Caco-2 (cell line): Measurements from ENCODE around the gene ADM2. TPM values are rescaled to one million over a fixed set of nuclear protein-coding genes. Genes with fewer than 3 reads are reported as not detected.

Experiments used
- BruUV-seq: library from RNA; stranded (reverse); fragments of 400-500 nt; replicated peaks from 2 replicates; lab custom pipeline; 2021; lab: Mats Ljungman, UMichigan
- CTCF ChIA-PET: fragments of 300-600 bp; sonication (Branson Sonifier 250); formaldehyde crosslinking; loops from one replicate; lab custom pipeline; 2022; ENCODE audit warnings: antibody characterized with exemption; lab: Charles Lee
- POLR2A ChIA-PET: fragments of 300-600 bp; sonication (Branson Sonifier 250); formaldehyde crosslinking; loops from one replicate; lab custom pipeline; 2022; ENCODE audit warnings: antibody characterized with exemption; lab: Charles Lee
- DNase-seq, 2 experiments: peaks; one replicate each; pipeline versions ENCODE4 v3.0.0 to v3.0.0-alpha.2; 2020 to 2022
- H3K27me3 ChIP-seq: replicated peaks from 2 replicates; pipeline ENCODE4 v1.6.0; 2011; ENCODE audit warnings: low read length; ENCODE audit not compliant: control insufficient read depth, insufficient read depth
- H3K36me3 ChIP-seq: 2 replicates; pipeline ENCODE4 v1.5.1; 2011; ENCODE audit warnings: low read length; ENCODE audit not compliant: control insufficient read depth, insufficient read depth
- H3K4me1 ChIP-seq: fragments of 250-450 bp; sonication (Bioruptor Pico); 2 replicates; pipeline ENCODE4 v1.5.1; 2020; ENCODE audit warnings: mild to moderate bottlenecking
- H3K4me3 ChIP-seq: 2 replicates; pipeline ENCODE4 v1.5.1; 2011; ENCODE audit warnings: low read depth, mild to moderate bottlenecking, control low read depth, low read length
- H3K9me3 ChIP-seq: fragments of 250-450 bp; sonication (Bioruptor Pico); 2 replicates; pipeline ENCODE4 v1.5.1; 2020; ENCODE audit warnings: mild to moderate bottlenecking, moderate library complexity
- H3K27ac Mint-ChIP-seq: one replicate; pipeline ENCODE4 v1.8.0; 2022; ENCODE audit warnings: mixed read lengths; ENCODE audit not compliant: unreplicated experiment
- H3K27me3 Mint-ChIP-seq: one replicate; pipeline ENCODE4 v1.8.0; 2022; ENCODE audit warnings: mixed read lengths; ENCODE audit not compliant: insufficient read depth, unreplicated experiment
- H3K36me3 Mint-ChIP-seq: one replicate; pipeline ENCODE4 v1.8.0; 2022; ENCODE audit warnings: mild to moderate bottlenecking, mixed read lengths; ENCODE audit not compliant: insufficient read depth, unreplicated experiment
- H3K4me1 Mint-ChIP-seq: one replicate; pipeline ENCODE4 v1.8.0; 2022; ENCODE audit warnings: low read depth, mixed read lengths; ENCODE audit not compliant: unreplicated experiment
- H3K4me3 Mint-ChIP-seq: one replicate; pipeline ENCODE4 v1.8.0; 2022; ENCODE audit warnings: mild to moderate bottlenecking, moderate library complexity, mixed read lengths; ENCODE audit not compliant: unreplicated experiment
- H3K9me3 Mint-ChIP-seq: one replicate; pipeline ENCODE4 v1.8.0; 2022; ENCODE audit warnings: mixed read lengths; ENCODE audit not compliant: unreplicated experiment
- intact Hi-C: fragments of 100-400 bp; cut with micrococcal nuclease; formaldehyde crosslinking; loops from one replicate; pipeline ENCODE4 v1.10.0; 2022; ENCODE audit not compliant: unreplicated experiment
- total RNA-seq: library from RNA; stranded (reverse); gene quantifications from 2 replicates; pipeline ENCODE4 v1.2.3, GENCODE V29; 2022
- TF ChIP-seq, protein P1 (sequence below), 2 experiments: fragments of 200-600 bp in 1 of 2; IDR thresholded peaks; 1 replicate in 1 of 2; 2 replicates in 1 of 2; pipeline versions ENCODE4 v1.5.1 to v1.8.0; 2011 to 2022; ENCODE audit warnings: antibody characterized with exemption in 1 of 2, control low read depth in 1 of 2, inconsistent platforms in 1 of 2, low read depth in 1 of 2, low read length in 1 of 2, mild to moderate bottlenecking in 1 of 2, moderate library complexity in 1 of 2; ENCODE audit not compliant: insufficient read depth in 1 of 2, severe bottlenecking in 1 of 2, unreplicated experiment in 1 of 2

The ADM2 gene
- total RNA-seq, 1 experiment from 2014 or later: 30.5 TPM

DNA sequence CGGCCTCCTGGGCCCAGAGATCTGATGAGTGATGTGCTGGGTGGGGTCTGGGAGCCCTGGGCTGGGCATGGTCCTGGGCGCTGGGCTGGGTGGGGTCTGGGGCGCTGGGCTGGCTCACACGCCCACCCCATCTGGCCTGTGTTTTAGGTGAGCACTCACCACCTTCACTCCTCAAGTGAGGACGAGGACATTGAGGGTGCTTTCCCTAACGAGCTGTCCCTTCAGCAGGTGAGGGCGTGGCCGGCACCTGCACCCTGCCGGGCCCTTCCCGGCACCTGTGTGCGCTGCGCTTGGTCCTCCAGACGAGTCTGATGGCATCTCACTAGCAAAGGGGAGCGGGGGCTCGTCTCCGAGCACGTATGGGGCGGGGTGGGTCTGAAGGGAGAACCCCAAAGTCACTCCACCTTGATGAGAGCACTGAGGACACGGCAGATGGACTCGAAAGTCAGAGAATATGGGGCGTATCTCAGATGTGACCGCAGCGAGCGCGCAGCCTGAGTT lies 44.5 kb upstream of the ADM2 start:
- ChIA-PET CTCF (no interaction called here), POLR2A (no interaction called here)
- Histone ChIP-seq H3K9me3 (no peaks in the 10 kb centered on the region), H3K27me3 (no peaks in the 10 kb centered on the region), H3K4me3 (no peak overlapping the region), H3K4me1 (no peaks in the 10 kb centered on the region), H3K36me3 (peaks cover 1% of the 10 kb centered on the region)
- no TSS peak for BruUV-seq
- no peak for DNase-seq
- Mint-ChIP-seq H3K27ac (no peak overlapping the region), H3K4me1 (no peaks in the 10 kb centered on the region), H3K9me3 (no peaks in the 10 kb centered on the region), H3K36me3 (peaks cover 43% of the 10 kb centered on the region), H3K27me3 (no peaks in the 10 kb centered on the region), H3K4me3 (no peak overlapping the region)
- intact Hi-C loops: no loop called here
- TF ChIP-seq, protein P1, sequence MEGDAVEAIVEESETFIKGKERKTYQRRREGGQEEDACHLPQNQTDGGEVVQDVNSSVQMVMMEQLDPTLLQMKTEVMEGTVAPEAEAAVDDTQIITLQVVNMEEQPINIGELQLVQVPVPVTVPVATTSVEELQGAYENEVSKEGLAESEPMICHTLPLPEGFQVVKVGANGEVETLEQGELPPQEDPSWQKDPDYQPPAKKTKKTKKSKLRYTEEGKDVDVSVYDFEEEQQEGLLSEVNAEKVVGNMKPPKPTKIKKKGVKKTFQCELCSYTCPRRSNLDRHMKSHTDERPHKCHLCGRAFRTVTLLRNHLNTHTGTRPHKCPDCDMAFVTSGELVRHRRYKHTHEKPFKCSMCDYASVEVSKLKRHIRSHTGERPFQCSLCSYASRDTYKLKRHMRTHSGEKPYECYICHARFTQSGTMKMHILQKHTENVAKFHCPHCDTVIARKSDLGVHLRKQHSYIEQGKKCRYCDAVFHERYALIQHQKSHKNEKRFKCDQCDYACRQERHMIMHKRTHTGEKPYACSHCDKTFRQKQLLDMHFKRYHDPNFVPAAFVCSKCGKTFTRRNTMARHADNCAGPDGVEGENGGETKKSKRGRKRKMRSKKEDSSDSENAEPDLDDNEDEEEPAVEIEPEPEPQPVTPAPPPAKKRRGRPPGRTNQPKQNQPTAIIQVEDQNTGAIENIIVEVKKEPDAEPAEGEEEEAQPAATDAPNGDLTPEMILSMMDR (IDR thresholded peaks at IDR 0.05; ENCODE audit: insufficient read depth in 1 of 2, low read depth in 1 of 2, low read length in 1 of 2, severe bottlenecking in 1 of 2, unreplicated experiment in 1 of 2): no peak

DNA sequence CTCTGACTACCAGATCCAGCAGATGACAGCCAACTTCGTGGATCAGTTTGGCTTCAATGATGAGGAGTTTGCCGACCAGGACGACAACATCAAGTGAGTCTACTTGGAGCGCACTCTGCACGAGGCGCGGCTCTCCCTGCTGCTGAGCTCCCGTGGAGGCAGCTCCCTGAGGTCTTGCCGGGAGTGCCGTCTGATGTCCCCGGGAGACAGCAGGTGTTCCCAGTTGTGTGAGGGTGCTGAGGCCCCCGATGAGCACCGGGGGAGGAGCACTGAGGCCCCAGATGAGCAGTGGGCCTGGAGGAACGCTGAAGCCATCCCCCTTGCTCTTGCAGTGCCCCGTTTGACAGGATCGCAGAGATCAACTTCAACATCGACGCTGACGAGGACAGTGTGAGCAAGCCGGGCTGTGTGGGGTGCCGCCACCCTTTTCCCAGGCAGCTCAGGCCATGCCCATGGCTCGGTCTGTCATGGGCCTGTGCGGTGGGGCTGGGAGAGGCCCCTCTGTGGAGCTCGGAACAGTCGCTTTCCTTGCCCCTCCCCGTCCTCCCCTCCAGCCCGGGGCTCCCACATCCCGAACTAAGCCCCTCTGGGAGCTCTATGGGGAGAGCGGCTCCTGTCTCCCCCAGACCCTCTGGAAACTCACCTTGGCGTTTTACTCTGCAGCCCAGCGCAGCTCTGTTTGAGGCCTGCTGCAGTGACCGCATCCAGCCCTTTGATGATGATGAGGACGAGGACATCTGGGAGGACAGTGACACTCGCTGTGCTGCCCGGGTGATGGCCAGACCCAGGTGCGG lies 43.6 kb upstream of the ADM2 start:
- CTCF ChIA-PET: no interaction called here

More for the DNA sequence above, 43.6 kb upstream of the ADM2 start:
- H3K27ac Mint-ChIP-seq: no peak overlapping the region
- BruUV-seq: no TSS peak
- H3K36me3 Mint-ChIP-seq: peaks cover 43% of the 10 kb centered on the region
- H3K9me3 ChIP-seq: no peaks in the 10 kb centered on the region
- no peaks in the 10 kb centered on the region for H3K4me1 ChIP-seq
- H3K4me1 Mint-ChIP-seq: no peaks in the 10 kb centered on the region
- peaks cover under 1% of the 10 kb centered on the region for H3K36me3 ChIP-seq
- H3K4me3 ChIP-seq: no peak overlapping the region
- DNase-seq: no peak
- no peak overlapping the region for H3K4me3 Mint-ChIP-seq
- H3K27me3 ChIP-seq: no peaks in the 10 kb centered on the region
- H3K27me3 Mint-ChIP-seq: no peaks in the 10 kb centered on the region
- POLR2A ChIA-PET: interaction anchor here (0.5 kb wide), 1 partner anchor 186 kb away, joined by 5 read pairs; no protein-coding TSS in a partner anchor
- TF ChIP-seq, protein P1 (IDR thresholded peaks at IDR 0.05; ENCODE audit: insufficient read depth in 1 of 2, low read depth in 1 of 2, low read length in 1 of 2, severe bottlenecking in 1 of 2, unreplicated experiment in 1 of 2): no peak
- intact Hi-C loops: no loop called here
- H3K9me3 Mint-ChIP-seq: no peaks in the 10 kb centered on the region
